GM12891 (cell line): Measurements from ENCODE around the gene CAMK2G.

ENCODE experiments used
- PAX5 ChIP-seq: IDR thresholded peaks from 2 replicates; pipeline ENCODE4 v1.6.1; 2011; ENCODE audit warnings: low read length, moderate library complexity, mild to moderate bottlenecking; ENCODE audit not compliant: insufficient read depth, severe bottlenecking
- POLR2A ChIP-seq: IDR thresholded peaks from 2 replicates; pipeline ENCODE4 v1.6.1; 2011; ENCODE audit warnings: low read depth, low read length, control low read depth
- POLR2AphosphoS5 ChIP-seq: IDR thresholded peaks from 2 replicates; pipeline ENCODE4 v1.6.1; 2011; ENCODE audit warnings: low read depth, low read length, control low read depth
- POU2F2 ChIP-seq: IDR thresholded peaks from 2 replicates; pipeline ENCODE4 v1.6.1; 2011; ENCODE audit warnings: low read depth, mild to moderate bottlenecking, control low read depth, low read length, moderate library complexity
- SPI1 ChIP-seq: IDR thresholded peaks from 2 replicates; pipeline ENCODE4 v1.6.1; 2011; ENCODE audit warnings: low read depth, low read length, control low read depth
- TAF1 ChIP-seq: IDR thresholded peaks from 2 replicates; pipeline ENCODE4 v1.6.1; 2011; ENCODE audit warnings: low read depth, low read length, control low read depth

DNA sequence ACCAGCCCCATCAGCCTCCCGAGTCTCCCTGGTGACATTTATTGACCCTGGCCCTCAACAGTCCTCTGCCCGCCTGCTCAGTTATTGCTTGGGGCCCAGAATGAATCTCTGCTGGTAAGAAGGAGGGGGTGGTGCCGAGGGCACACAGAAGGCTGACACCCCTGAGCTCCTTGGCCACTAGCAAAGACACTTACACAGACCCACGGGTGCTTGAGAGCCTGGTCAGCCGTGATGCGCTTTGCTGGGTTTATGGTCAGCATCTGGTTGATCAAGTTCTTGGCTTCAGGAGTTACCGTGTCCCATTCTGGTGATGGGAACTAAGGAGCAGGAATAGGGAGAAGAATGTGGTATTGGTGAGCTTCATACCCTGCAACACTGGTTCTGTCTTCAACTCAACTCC is 27.3 kb downstream of the CAMK2G start:
- TF ChIP-seq POLR2AphosphoS5 (no peak), TAF1 (no peak), POLR2A (no peak), SPI1 (no peak), POU2F2 (no peak), PAX5 (no peak)
